Stimulated activated CD8-positive, alpha-beta memory T cell treated with anti-CD3 and anti-CD28 coated beads, Interleukin-7, amount 100 ng/mL, for 4 hours (primary cell): Measurements from ENCODE around the gene MNX1.

ENCODE experiments used
- DNase-seq, 2 donors: peaks; one replicate each; pipeline ENCODE4 v3.0.0-alpha.2; 2020; ENCODE audit warnings: low read depth in 2 of 2

Gene MNX1

GRCh38 chr7:157014635-157015555 is 4.4 kb upstream of the MNX1 start:
- no peak for DNase-seq

GRCh38 chr7:157013602-157014549 is 3.4 kb upstream of the MNX1 start:
- no peak for DNase-seq

DNA sequence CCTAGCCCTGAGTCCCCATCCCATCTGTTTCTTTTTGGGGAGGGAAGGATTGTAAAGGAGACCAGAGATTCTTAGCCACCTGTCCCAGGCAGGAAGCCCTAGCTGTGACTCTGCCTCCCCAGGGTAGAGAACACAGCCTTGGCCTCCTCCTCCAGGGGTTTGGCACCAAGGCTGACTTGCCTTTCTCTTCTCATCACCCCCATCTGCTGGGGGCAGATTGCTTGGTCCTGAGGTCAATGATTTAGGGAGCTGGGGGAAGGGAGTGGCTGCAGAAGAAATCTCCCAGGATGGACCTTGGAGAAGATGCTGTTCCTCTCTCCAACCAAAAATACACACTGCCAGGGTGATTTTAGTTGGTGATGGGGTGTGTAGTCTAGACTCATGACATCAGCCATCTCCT is 2.6 kb upstream of the MNX1 start:
- no peak for DNase-seq

GRCh38 chr7:157012113-157012547 is 1.7 kb upstream of the MNX1 start:
- DNase-seq: no peak

DNA sequence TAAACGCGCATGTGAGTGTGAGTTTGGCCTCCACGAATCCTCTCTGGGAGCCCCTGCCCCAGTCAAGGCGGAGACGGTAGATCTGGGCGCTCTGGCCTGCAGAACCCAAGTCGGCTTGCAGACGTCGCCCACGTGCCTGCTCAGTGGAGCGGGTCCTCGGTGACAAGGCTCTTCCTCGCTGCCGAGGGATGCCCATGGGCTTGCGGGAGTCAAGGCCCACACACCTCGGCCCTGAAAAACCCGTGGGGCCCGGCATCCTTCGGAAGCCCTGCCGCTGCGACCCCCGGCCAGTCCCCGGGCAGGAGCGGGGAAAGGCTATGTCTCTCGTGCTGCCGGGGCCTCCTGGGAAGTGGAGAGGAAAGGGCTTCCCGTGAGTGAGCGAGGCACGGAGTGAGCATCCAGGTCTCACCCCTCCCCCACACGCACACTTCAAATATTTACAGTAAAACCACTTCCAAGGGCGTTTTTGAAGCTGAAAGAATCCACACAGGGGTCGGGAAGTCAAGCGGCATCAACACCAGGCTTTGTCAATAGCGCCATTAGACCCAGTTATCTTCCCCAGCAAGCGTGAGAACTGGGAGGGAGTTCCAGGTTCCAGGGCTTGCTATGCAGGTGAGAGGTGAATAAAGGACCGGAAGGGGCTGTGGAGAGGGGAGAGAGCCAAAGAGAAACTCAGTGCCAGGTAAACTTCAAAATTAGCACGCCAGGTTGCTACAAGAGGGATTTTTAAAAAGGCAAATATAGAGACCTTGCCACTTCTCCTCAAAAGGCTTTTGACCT is 1.1 kb upstream of the MNX1 start:
- no peak for DNase-seq

DNA sequence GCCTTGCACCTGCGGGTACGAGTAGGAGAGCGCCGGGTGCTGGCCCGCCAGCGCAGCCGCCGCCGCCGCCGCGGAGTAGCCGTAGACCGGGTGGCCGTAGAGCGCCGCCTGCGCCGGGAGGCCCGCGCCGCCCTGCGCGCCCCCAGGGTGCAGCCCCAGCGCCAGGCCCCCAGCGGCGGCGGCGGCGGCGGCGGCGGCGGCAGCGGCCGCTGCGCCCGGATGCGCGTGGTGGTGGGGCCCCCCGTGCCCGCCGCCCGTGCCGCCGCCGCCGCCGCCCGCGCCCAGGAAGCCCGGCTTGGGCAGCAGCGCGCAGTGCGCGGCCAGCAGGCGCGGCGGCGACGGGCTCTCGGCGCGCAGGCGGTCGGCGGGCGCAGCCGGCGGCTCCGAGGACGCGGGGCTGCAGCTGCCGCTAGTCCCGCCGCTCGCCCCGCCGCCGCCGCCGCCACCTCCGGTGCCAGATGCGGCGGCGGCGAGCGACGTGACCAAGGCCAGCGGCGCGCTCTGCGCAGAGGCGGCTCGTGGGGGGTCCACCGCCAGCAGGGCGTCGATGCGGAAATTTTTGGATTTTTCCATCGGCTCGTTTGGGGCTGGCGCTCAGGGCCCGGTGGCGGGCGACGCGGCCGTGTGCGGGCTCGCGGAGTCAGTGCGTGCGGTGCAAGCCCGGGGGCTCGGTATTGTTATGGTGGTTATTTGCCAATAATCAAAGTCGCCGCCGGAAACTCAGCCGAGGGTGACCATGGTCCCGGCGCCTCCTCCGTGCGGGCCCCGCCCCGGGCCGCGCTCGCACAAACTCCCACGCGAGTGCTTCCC is 480 bp downstream of the MNX1 start:
- no peak for DNase-seq

GRCh38 chr7:157009170-157009777 is 1.2 kb downstream of the MNX1 start:
- DNase-seq: no peak

GRCh38 chr7:157008206-157009169 is 2.0 kb downstream of the MNX1 start:
- no peak for DNase-seq

DNA sequence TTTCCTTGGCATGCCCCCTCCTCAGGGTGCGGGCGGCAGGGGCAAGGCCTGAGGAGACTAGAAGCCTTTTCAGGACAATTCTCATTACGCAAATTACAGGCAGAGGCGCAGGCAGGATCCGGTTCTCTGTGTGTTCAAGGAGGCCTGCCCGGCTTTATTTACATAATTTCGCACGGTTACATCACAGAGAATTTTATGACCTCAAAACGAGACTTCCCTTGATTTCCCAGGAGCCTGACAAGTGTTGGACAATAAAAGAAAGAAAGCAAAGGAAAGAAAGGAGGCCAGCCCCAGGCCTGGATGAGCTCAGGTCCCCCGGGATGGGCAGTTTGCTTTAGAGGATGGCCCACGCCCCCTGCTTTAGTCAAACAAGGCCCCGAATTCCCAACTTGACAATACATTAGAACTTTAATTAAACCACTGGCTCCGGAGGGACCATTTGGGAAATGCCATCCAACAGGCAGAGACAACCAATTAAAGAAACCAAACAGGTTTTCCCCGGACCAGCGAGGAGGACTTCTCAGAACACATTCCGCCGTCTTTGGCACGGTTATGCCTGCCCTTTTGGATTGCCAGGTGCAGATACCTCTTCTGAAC is 2.9 kb downstream of the MNX1 start:
- DNase-seq: no peak

DNA sequence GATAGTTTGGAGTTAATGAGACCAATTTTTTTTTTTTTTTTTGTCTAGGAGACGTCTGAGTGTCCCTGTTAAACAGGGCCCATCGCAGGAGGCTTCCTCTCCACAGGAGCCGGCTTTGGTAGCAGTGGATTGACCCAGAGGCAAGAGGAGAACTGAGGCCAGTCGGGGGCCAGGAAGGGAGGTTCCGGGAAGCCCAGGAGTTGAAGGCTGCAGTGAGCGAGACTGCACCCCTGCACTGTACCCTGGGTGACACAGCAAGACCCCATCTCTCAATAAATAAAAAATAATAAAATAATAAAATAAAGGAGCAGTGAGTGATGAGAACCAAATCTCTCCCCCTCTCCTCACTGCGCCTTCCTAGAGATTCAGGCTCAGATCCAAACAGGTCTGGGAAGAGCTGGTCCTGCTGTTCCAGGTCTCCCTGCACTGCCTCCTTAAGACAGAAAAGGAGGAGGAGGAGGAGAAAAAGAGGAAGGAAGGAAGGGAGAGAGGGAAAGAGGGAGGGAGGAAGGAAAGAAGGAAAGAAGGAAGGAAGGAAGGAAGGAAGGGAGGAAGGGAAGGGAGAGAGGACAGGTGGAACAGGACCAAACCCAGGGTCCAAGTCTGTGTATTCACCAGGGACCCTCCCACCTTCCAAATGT is 3.5 kb downstream of the MNX1 start:
- DNase-seq: no peak

- no peak for DNase-seq
These were observed 4.2 kb downstream of the MNX1 start for GRCh38 chr7:157006205-157006747.

DNA sequence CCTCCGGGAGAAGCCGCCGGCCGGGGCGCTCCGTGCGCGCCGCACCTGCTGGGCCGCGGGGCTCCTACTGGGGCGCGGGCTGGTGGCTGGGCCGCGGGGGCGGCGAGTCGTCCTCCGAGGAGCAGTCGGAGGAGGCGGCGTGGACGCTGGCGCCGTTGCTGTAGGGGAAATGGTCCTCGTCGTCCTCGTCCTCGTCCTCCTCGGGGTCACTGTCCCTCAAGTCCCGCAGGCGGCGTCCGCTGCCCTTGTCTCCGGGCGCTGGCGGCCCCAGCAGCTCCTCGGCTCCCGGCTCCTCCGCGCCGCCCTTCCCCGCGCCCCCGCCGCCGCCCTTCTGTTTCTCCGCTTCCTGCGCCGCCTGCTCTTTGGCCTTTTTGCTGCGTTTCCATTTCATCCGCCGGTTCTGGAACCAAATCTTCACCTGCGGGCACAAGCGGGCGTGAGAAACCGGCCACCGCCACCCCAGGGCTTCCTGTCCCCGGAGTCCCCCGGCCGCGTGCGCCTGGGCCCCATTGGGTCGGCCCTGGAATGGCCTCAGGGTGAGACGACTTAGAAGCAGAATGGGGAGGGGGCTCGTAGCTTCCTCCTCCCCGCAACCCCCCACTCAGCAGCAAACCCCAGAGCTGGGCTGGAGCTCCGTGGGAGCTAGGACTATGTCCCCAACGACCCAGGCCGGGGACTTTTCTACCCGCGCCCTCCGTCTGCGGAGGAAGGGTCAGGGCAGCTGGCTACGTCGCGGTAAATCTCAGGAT is 4.8 kb downstream of the MNX1 start:
- no peak for DNase-seq

GRCh38 chr7:157004521-157005455 is 5.7 kb downstream of the MNX1 start:
- no peak for DNase-seq

GRCh38 chr7:157003756-157004520 is 6.5 kb downstream of the MNX1 start:
- DNase-seq: no peak

- no peak for DNase-seq
These were observed 7.1 kb downstream of the MNX1 start for GRCh38 chr7:157003445-157003755.
